Left forelimb (tissue), 1 donor: ENCODE measurements around the gene ZNF827.

Source experiments
- DNase-seq: peaks from one replicate; pipeline ENCODE4 v3.0.0-alpha.2; 2018; ENCODE audit warnings: low spot score

ZNF827 gene

DNA sequence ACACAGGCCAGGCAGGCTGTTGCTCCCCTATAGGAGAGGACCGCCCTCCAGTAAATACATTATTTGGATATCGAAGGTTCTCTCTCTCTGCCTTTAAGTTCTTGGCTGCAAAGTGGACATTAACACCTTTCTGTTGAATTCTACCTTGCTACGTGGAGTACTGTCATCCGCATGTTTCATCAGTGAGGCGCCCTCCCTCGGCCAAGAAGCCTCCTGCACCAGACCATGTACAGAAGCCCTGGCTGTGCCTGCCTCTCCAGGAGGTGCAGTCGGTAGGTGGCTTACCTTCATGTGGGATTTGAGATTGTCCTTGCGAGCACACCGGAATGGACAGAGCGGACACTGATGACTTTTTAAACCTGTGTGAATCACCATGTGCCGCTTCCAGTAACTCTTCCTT, 46.7 kb downstream of the ZNF827 start:
- DNase-seq = no peak

DNA sequence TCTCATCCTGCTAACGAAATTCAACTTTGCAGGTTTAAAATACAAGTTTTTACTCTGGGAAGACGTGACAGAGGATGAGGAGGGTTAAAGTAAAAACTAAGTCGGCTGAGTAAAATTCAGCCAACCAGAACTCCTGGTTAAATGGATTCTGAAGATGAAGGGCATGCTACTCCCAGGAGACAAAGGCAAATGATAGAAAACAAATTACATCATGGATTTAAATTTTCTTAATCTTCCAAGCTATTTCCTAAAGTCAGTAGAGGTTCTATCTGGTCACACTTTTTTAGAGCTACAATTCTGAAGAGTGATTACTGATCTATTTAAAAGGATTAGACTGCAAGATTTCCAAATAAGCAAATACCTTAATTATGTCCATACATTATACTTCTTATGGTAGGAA, 47.9 kb downstream of the ZNF827 start:
- DNase-seq = no peak

DNA sequence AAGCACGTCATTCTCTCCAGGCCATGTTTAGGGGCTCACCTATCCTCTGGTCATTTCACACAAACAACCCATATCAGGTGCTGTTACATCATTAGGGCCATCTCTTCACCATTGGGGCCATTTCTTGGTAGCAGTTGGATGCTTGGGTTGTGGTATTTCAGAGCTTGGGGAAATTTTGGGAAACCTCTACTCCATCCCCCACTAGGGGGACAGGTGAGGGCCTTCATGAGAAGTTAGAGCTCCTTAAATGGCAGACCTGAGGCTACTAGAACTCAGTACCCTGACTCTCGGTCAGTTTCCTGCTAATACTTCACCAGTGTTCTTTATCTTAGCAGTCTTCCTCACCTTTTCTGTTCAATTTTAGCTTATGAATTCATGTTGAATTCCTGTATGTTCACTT, 50.2 kb downstream of the ZNF827 start:
- no peak for DNase-seq

GRCh38 chr4:145887241-145887991, 51.2 kb downstream of the ZNF827 start:
- DNase-seq = no peak

- no peak for DNase-seq
Measured at GRCh38 chr4:145886871-145887240, 51.8 kb downstream of the ZNF827 start.

GRCh38 chr4:145885666-145886065, 53.0 kb downstream of the ZNF827 start:
- DNase-seq = no peak

- DNase-seq = no peak
Measured at GRCh38 chr4:145884775-145885174, 53.8 kb downstream of the ZNF827 start.

- DNase-seq = no peak
Measured at GRCh38 chr4:145883101-145883694, 55.4 kb downstream of the ZNF827 start.

GRCh38 chr4:145882604-145883003, 56.0 kb downstream of the ZNF827 start:
- DNase-seq = no peak

- no peak for DNase-seq
Measured at GRCh38 chr4:145881989-145882388, 56.6 kb downstream of the ZNF827 start.

GRCh38 chr4:145881576-145881975, 57.0 kb downstream of the ZNF827 start:
- no peak for DNase-seq

GRCh38 chr4:145880355-145880960, 58.2 kb downstream of the ZNF827 start:
- no peak for DNase-seq

DNA sequence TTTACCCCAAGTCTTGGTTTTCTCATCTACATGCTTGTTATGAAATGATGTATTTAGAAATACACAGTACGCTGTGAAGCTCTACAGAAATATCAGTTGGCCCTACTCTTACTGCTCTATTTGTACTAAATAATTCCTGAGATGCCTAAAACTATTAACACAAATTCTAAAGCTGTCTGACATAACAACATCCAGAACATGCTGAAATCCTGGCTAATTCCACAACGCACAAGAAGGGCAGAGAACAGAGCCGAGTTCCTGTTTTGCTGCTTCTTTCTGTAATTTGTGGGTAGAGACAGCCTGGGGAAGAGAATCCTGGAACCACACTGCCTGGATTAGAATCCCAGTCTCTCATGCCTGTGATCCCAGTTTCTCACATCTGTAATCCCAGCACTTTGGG, 59.0 kb downstream of the ZNF827 start:
- DNase-seq = no peak

- DNase-seq = no peak
Measured at GRCh38 chr4:145878501-145879435, 59.9 kb downstream of the ZNF827 start.

DNA sequence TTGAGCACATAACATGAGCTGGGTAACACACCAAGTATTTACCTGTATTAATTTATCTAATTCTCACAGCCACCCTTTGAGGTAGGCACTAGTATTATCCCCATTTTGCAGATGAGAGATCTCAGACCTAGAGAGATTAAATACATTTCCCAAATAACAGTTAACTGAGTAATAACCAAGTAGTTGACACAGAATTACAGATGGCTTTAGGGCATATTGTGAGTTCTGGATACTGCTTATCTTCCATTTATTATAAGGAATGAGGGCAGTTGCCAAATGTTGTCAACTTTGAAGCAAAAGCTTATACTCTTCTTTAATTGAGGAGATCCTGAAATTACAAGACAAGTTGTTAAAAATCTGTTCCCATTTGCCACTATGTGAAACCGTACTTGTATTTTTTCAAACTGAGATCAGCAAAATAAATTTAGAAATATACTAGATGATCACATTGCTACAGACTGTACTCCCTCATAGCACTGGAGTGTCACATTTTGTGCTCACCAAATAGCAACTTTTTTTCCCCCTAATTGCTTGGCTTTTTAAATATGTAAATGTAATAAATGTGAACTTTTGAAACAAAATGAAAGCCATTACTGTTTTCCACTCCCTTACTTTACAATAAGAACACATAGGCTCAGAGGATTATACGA, 62.0 kb downstream of the ZNF827 start:
- no peak for DNase-seq

GRCh38 chr4:145873901-145874300, 64.7 kb downstream of the ZNF827 start:
- DNase-seq = no peak

- no peak for DNase-seq
Measured at GRCh38 chr4:145871209-145871608, 67.4 kb downstream of the ZNF827 start.

DNA sequence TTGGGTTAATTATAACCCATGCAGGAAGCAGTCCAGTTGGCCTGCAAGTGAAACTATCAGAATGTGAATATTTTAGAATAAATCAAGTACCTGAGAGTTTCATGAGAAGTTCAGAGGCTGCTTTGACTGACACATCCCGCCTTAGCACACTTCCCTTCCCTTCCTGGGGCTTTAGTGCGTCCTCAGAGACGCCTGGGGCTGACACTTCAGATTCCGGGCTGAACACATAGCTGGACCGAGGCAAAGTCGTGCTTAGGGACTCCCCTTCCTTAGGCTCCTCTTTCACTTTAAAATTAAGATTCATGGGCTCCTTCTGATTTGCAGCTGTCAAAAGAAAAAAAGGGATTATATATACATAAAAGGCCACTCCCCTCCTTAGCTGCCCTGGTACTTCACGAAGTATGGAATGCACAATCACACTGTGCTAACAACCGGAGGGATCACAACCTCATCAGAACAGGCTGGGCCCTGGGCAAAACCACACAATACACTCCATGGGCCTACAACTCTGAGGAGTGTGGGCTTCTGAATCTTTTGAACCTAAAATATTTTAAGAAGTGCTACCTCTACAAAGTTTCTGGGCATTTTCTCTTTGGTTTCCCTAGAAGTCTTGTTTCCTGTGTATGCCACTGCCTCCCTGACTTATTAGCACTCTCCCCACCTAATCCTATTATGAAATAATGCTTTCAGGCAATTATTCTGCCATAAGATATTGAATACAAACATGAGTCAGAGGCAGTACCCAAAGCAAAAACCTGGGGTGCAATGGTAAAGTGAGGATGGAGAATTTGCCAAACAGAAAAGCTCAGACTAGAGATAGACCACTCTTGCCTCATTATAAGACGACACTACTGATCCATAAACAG, 68.2 kb downstream of the ZNF827 start:
- no peak for DNase-seq

DNA sequence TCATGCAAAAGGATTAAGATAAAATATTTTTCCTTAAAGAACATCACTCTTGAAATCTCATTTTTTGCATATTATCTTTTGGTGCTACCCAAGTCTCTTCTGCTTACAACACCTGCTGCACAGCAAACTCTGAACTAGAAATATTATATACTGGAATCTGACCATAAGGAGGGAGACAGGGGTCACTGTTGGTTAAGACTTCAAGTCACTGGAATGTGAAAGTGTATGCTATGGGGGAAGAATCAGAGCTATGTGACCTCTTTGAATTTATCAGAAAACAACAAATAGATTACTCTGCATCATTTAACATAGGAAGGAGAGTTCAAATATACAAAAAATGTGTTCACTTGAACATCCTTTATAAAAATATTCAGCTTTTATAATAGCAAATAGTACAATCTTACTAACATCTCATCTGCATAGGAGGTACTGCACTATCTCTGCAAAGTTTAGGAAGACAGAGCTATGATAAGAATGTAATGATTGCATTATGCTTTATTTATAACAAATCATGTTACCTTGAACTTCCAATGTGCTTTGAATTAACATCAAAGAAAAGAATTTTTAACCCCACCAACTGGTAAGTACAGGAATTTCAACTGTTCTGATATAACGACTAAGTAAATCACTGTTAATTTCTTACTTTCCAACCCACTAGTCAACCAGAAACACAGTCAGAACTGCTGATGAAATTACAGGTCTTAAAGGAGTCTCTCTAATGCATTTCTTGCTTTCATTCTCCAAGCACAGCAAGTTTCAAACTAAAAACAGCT, 69.8 kb downstream of the ZNF827 start:
- no peak for DNase-seq

- DNase-seq = no peak
Measured at GRCh38 chr4:145867406-145867805, 71.2 kb downstream of the ZNF827 start.
